Lower leg skin (tissue), 4 donors: Measurements from ENCODE around the gene RTN4RL1. TPM values are rescaled to one million over a fixed set of nuclear protein-coding genes. Genes with fewer than 3 reads are reported as not detected.
A peak's percentile ranks its signal among the peaks of the same experiment; 100 is the strongest.

Experiments used
- DNase-seq, 2 donors: peaks; one replicate each; pipeline ENCODE4 v3.0.0-alpha.2; 2019; ENCODE audit warnings: low spot score in 2 of 2
- H3K4me3 ChIP-seq: fragments of 200-600 bp; sonication (generic); 2 replicates; pipeline ENCODE4 v1.5.1; 2017; ENCODE audit warnings: mild to moderate bottlenecking, low read depth; ENCODE audit not compliant: poor library complexity, severe bottlenecking
- CTCF ChIP-seq, 3 donors: fragments of 450-650 bp; IDR thresholded peaks; one replicate each; pipeline ENCODE4 v1.5.1; 2016; ENCODE audit warnings: antibody characterized with exemption in 3 of 3, mild to moderate bottlenecking in 3 of 3, moderate library complexity in 2 of 3
- POLR2A ChIP-seq, 2 donors: fragments of 450-650 bp; IDR thresholded peaks; one replicate each; pipeline ENCODE4 v1.6.1; 2016 to 2017; ENCODE audit warnings: antibody characterized with exemption in 2 of 2, mild to moderate bottlenecking in 1 of 2, moderate library complexity in 1 of 2
- WGBS, 2 donors: methylation state at CpG; one replicate each; pipeline ENCODE4 v1.1.5; 2018; 5-methylcytosine and 5-hydroxymethylcytosine counted together
- intact Hi-C: fragments of 100-400 bp; cut with DNase I; formaldehyde crosslinking; loops from one replicate; pipeline ENCODE4 v1.15.0; 2023; ENCODE audit warnings: low total_unique reads
- total RNA-seq, 4 donors: library from RNA; depleted of rRNA; stranded (reverse); fragments of >200 nt; gene quantifications; one replicate each; pipeline ENCODE4 v1.1.0, GENCODE V29; 2016

Gene RTN4RL1
- total RNA-seq, 4 donors from 2014 or later: 19.1 to 31.5 (median 27.6) TPM

DNA sequence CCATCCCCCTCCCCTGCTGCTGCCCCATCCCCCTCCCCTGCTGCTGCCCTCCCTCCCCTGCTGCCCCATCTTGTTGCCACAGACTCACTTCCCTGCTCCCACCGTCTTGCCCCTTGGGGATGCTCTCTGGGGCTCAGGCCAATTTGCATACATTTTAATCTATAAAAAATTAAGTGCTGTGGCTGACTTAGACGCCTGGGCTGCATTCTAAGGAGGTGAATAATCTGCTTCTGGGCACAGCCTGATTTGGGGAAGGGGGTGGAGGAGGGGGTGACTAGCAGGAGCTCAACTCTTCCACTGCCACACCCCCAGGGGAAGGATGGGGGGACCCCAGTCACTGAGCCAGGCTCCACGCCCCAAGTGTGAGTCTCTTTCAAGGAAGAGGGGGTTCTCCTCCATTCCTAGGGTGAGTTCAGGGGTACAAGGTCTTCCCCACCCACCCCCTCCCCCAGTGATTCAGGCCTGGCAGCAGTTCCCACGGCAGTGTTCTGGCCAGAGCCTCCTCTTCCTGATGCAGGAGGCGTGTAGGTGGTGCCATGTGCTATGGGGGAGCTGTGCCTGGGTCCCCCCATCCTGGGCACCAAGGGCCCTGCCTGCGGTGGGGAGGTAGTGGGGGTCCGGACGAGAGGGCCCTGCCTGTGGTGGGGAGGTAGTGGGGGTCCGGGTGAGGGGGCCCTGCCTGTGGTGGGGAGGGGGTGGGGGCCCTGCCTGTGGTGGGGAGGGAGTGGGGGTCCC is 9.8 kb upstream of the RTN4RL1 start:
- no peak overlapping the region for H3K4me3 ChIP-seq
- 48 to 55% methylated on average over 5 of the region's 9 CpGs for WGBS, 2 donors
- no peak for TF ChIP-seq POLR2A (IDR thresholded peaks at IDR 0.05)
- no peak for TF ChIP-seq CTCF (IDR thresholded peaks at IDR 0.05)
- no peak for DNase-seq
- intact Hi-C loops: no loop called here

- intact Hi-C loops: no loop called here
- H3K4me3 ChIP-seq: no peak overlapping the region
- TF ChIP-seq POLR2A (IDR thresholded peaks at IDR 0.05) (no peak), CTCF (IDR thresholded peaks at IDR 0.05) (no peak)
- 83 to 86% methylated on average over 6 to 7 of the region's 7 CpGs for WGBS, 2 donors
- no peak for DNase-seq
Observed at GRCh38 chr17:2034157-2034556, 9.0 kb upstream of the RTN4RL1 start.

GRCh38 chr17:2033153-2033552 is 8.0 kb upstream of the RTN4RL1 start:
- no peak for DNase-seq
- intact Hi-C loops: no loop called here
- no peak overlapping the region for H3K4me3 ChIP-seq
- TF ChIP-seq CTCF (IDR thresholded peaks at IDR 0.05) (no peak), POLR2A (IDR thresholded peaks at IDR 0.05) (no peak)
- WGBS, 2 donors: 91 to 95% methylated on average over 7 of the region's 7 CpGs

DNA sequence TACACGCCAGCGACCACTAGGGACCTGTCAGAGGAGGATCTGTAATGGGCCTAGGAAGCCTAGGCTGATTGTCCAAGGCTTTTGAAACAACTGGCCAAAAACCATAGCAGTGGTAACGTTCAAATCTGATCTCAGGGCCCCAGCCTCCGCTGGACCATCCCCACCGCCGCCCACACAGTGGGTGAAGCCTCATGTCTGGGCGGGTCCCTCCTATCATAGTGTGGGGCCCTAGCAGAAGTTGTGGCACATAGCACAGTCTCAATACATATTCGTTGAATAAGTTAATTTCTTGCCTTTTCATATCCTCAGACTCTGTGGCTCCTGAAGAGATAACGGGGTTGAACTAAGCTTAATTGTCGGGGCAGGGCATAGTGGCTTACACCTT is 5.6 kb upstream of the RTN4RL1 start:
- intact Hi-C loops: no loop called here
- no peak for TF ChIP-seq CTCF (IDR thresholded peaks at IDR 0.05)
- no peak for TF ChIP-seq POLR2A (IDR thresholded peaks at IDR 0.05)

GRCh38 chr17:2029911-2030778 is 5.0 kb upstream of the RTN4RL1 start, which contains the start of gene DPH1:
Gene DPH1 (plus strand): TSS chr17:2030153. CDS start chr17:2030170, 17 bp downstream.
- DNase-seq: peak; percentile 82 to 96
- intact Hi-C loops: loop anchor here (5.0 kb wide), 1 partner anchor 123 kb away; no protein-coding TSS in a partner anchor
- whole genome bisulfite sequencing, 2 donors: 0% methylated on average over 5 to 24 of the region's 59 CpGs
- peak within 1 kb of the TSS; percentile 89 for H3K4me3 ChIP-seq
- TF ChIP-seq CTCF (IDR thresholded peaks at IDR 0.05): no peak

More for the DNA sequence above, 5.6 kb upstream of the RTN4RL1 start:
- H3K4me3 ChIP-seq: peak overlapping the region; percentile 89
- no peak for DNase-seq
- WGBS, 2 donors: 12 to 15% methylated on average over 10 of the region's 10 CpGs
